ENCODE data around the gene OSBPL5.

DNA sequence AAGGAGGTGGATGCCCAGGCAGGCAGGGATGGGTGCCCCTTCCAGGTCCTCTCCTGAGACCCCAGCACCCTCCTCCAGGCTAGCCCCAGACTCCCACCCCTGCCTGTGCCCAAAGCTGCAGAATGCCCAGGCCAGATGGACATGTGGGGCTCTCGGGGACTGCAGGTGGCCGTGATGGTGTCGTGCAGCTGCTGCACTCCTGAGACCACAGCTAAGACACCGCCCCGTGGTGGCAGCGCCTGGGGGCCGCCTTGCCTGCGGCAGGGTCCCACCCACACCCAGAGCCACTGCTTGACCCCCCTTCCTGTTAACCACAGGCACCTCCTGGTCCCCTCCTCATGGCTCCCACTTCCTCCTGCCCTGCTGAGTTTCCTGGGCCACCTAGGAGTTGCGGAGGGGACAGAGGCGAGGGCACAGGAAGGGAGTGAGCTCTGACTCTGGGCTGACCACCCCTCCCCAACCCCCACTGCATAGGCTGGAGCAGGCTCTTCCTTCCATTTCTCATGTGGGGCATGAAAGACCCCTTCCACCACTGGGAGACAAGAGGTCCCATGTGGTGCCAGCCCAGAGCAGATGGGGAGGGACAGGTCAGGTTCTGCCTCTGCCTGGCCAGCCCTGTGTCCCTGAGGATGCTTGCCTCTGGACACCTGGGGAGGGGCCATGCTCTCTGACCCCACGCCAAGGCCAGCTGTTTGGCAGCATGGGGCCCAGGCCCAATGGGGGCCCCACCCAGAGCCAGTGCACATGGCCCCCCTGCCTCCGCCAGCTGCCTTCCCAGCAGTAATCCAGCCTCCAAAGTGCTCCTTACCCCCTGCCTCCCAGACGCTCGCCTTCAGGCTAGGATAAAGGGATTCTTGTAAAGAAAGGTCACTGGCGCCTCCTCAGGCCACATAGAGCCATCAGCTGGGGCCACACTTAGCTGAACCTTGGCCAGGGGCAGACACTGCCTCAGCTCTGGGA, 29.3 kb downstream of the OSBPL5 start:
- TF ChIP-seq, protein P1, sequence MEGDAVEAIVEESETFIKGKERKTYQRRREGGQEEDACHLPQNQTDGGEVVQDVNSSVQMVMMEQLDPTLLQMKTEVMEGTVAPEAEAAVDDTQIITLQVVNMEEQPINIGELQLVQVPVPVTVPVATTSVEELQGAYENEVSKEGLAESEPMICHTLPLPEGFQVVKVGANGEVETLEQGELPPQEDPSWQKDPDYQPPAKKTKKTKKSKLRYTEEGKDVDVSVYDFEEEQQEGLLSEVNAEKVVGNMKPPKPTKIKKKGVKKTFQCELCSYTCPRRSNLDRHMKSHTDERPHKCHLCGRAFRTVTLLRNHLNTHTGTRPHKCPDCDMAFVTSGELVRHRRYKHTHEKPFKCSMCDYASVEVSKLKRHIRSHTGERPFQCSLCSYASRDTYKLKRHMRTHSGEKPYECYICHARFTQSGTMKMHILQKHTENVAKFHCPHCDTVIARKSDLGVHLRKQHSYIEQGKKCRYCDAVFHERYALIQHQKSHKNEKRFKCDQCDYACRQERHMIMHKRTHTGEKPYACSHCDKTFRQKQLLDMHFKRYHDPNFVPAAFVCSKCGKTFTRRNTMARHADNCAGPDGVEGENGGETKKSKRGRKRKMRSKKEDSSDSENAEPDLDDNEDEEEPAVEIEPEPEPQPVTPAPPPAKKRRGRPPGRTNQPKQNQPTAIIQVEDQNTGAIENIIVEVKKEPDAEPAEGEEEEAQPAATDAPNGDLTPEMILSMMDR (IDR thresholded peaks at IDR 0.05) = peak; percentile 46
- no peak for TF ChIP-seq EZH2 (IDR thresholded peaks at IDR 0.05)
- no peak for TF ChIP-seq EZH2phosphoT487 (IDR thresholded peaks at IDR 0.05)
